HL-60/S4 treated with phorbol 12-myristate 13-acetate at 8.2 ng/mL for 4 days and 3 days (cell line): Measurements from ENCODE around the gene RPL13A.

Experiments used
- in situ Hi-C: fragments of 300-500 bp; cut with MboI; formaldehyde crosslinking; loops from 2 replicates; pipeline ENCODE4 v1.15.0; 2022; ENCODE audit warnings: low sequenced_read_pairs

Gene RPL13A

GRCh38 chr19:49502866-49503581 is 15.6 kb downstream of the RPL13A start:
- in situ Hi-C loops: no loop called here

- in situ Hi-C loops: no loop called here
These were observed 16.2 kb downstream of the RPL13A start for GRCh38 chr19:49503582-49503962.

GRCh38 chr19:49506575-49507105 is 19.2 kb downstream of the RPL13A start:
- in situ Hi-C loops: loop anchor here (5.0 kb wide), 1 partner anchor 41 kb away; no protein-coding TSS in a partner anchor

- in situ Hi-C loops: loop anchor here (5.0 kb wide), 1 partner anchor 39 kb away; no protein-coding TSS in a partner anchor
These were observed 20.5 kb downstream of the RPL13A start for GRCh38 chr19:49507803-49508494.

- in situ Hi-C loops: no loop called here
These were observed 25.8 kb downstream of the RPL13A start for GRCh38 chr19:49512970-49513745.

GRCh38 chr19:49513746-49514118 is 26.3 kb downstream of the RPL13A start:
- in situ Hi-C loops: no loop called here

GRCh38 chr19:49514151-49514550 is 26.7 kb downstream of the RPL13A start:
- in situ Hi-C loops: no loop called here

GRCh38 chr19:49515767-49516166 is 28.4 kb downstream of the RPL13A start:
- in situ Hi-C loops: no loop called here

GRCh38 chr19:49518033-49518432 is 30.6 kb downstream of the RPL13A start:
- in situ Hi-C loops: no loop called here

GRCh38 chr19:49520705-49521319 is 33.4 kb downstream of the RPL13A start:
- in situ Hi-C loops: no loop called here

GRCh38 chr19:49524812-49525455 is 37.5 kb downstream of the RPL13A start:
- in situ Hi-C loops: no loop called here

- in situ Hi-C loops: no loop called here
These were observed 40.9 kb downstream of the RPL13A start for GRCh38 chr19:49528211-49528771.

- in situ Hi-C loops: no loop called here
These were observed 43.3 kb downstream of the RPL13A start for GRCh38 chr19:49530708-49531107.

- in situ Hi-C loops: no loop called here
These were observed 46.4 kb downstream of the RPL13A start for GRCh38 chr19:49533551-49534488.

GRCh38 chr19:49534632-49535385 is 47.4 kb downstream of the RPL13A start:
- in situ Hi-C loops: no loop called here

- in situ Hi-C loops: no loop called here
These were observed 49.6 kb downstream of the RPL13A start for GRCh38 chr19:49536921-49537462.

- in situ Hi-C loops: no loop called here
These were observed 51.2 kb downstream of the RPL13A start for GRCh38 chr19:49538643-49539042.
